Memory B cell (primary cell): ENCODE results near the gene WDR87.
A peak's percentile ranks its signal among the peaks of the same experiment; 100 is the strongest.
"Not testable (repeated sequence)": the region's sequence is repeated elsewhere in the genome, so short reads cannot be mapped to it uniquely, and the experiment has no call there.

Source experiments
- ATAC-seq: fragments of 150-1000 bp; cut with Tn5 transposase; 2 replicates; pipeline ENCODE4 v1.10.0; 2021; ENCODE audit warnings: low read depth, mild to moderate bottlenecking, moderate library complexity
- DNase-seq, 2 donors: peaks; one replicate each; pipeline ENCODE4 v3.0.0; 2022; ENCODE audit warnings: low spot score in 2 of 2
- H3K27ac Mint-ChIP-seq: one replicate; pipeline ENCODE4 v1.8.0; 2022; ENCODE audit warnings: mild to moderate bottlenecking, moderate library complexity, mixed read lengths
- H3K27me3 Mint-ChIP-seq: one replicate; pipeline ENCODE4 v1.8.0; 2022; ENCODE audit warnings: mixed read lengths
- H3K36me3 Mint-ChIP-seq: one replicate; pipeline ENCODE4 v1.8.0; 2022; ENCODE audit warnings: mild to moderate bottlenecking, mixed read lengths
- H3K4me1 Mint-ChIP-seq: one replicate; pipeline ENCODE4 v1.8.0; 2022; ENCODE audit warnings: mixed read lengths
- H3K4me3 Mint-ChIP-seq: one replicate; pipeline ENCODE4 v1.8.0; 2022; ENCODE audit warnings: mild to moderate bottlenecking, moderate library complexity, mixed read lengths
- H3K9me3 Mint-ChIP-seq: one replicate; pipeline ENCODE4 v1.8.0; 2022; ENCODE audit warnings: mixed read lengths

WDR87 gene

GRCh38 chr19:37924573-37924972 lies 18.2 kb upstream of the WDR87 start:
- H3K4me3 Mint-ChIP-seq = not testable (repeated sequence)

GRCh38 chr19:37920591-37921450 lies 14.4 kb upstream of the WDR87 start:
- DNase-seq (no peak), ATAC-seq (peak; percentile 46)
- H3K4me1 Mint-ChIP-seq = peaks cover 45% of the 10 kb centered on the region
- peaks cover 19% of the 10 kb centered on the region for H3K36me3 Mint-ChIP-seq
- H3K27me3 Mint-ChIP-seq = no peaks in the 10 kb centered on the region
- peak overlapping the region; percentile 88 for H3K27ac Mint-ChIP-seq
- H3K4me3 Mint-ChIP-seq = peak overlapping the region; percentile 64
- H3K9me3 Mint-ChIP-seq = no peaks in the 10 kb centered on the region

More at GRCh38 chr19:37924573-37924972, 18.2 kb upstream of the WDR87 start:
- not testable (repeated sequence) for ATAC-seq, H3K9me3 Mint-ChIP-seq, H3K27me3 Mint-ChIP-seq, DNase-seq
- H3K36me3 Mint-ChIP-seq = peaks cover 11% of the 10 kb centered on the region
- H3K27ac Mint-ChIP-seq = peak overlapping the region; percentile 97
- peaks cover 57% of the 10 kb centered on the region for H3K4me1 Mint-ChIP-seq

- peaks cover 54% of the 10 kb centered on the region for H3K4me1 Mint-ChIP-seq
- peaks cover 20% of the 10 kb centered on the region for H3K36me3 Mint-ChIP-seq
- peak overlapping the region; percentile 73 for H3K27ac Mint-ChIP-seq
- no peaks in the 10 kb centered on the region for H3K27me3 Mint-ChIP-seq
- peak overlapping the region; percentile 72 for H3K4me3 Mint-ChIP-seq
- DNase-seq (peak in 1 of 2 donors; percentile 45), ATAC-seq (peak; percentile 92)
- no peaks in the 10 kb centered on the region for H3K9me3 Mint-ChIP-seq
Observed at GRCh38 chr19:37914908-37915307, 8.5 kb upstream of the WDR87 start.

GRCh38 chr19:37909661-37910199 lies 3.3 kb upstream of the WDR87 start:
- no peaks in the 10 kb centered on the region for H3K27me3 Mint-ChIP-seq

DNA sequence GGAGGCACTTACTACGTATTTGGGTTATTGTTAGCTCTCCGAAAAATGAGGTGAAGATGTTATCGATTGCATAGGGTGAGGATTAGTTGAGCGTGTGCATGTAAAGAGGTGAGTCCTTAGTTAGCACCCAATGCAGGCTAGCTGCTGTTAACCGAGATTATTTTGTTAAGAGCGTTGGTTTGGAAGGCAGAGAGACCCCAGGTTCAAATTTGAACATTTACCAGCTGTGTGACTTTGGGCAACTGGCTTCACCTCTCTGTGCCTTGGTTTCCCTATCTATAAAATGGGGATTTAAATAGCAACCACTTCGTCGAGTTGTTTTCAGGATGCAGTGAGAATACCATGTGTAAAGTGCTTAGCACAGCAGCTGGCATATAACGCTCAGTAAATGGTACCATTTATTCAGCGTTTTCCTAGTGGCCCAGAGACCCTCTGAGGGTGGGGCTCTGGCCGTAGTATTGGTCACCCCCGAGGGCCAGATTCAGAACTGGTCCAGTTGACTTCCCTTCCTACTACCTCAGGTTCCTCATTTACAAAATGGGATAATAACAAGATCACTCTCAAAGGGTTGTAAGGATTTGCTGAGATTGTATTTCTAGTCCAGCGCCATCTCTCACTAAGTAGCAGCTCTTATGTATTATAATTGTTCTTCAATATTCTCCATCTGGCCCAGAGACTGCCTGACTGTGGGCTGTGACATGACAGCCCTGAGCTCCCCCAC lies 1.5 kb upstream of the WDR87 start:
- ATAC-seq (no peak), DNase-seq (no peak)
- Mint-ChIP-seq H3K9me3 (no peaks in the 10 kb centered on the region), H3K27ac (peak overlapping the region; percentile 66), H3K4me3 (peak overlapping the region; percentile 85), H3K36me3 (peaks cover 6% of the 10 kb centered on the region), H3K4me1 (peaks cover 48% of the 10 kb centered on the region), H3K27me3 (no peaks in the 10 kb centered on the region)

More at GRCh38 chr19:37909661-37910199, 3.3 kb upstream of the WDR87 start:
- ATAC-seq = no peak
- Mint-ChIP-seq H3K36me3 (peaks cover 8% of the 10 kb centered on the region), H3K27ac (no peak overlapping the region), H3K4me3 (peak overlapping the region; percentile 85), H3K4me1 (peaks cover 58% of the 10 kb centered on the region), H3K9me3 (no peaks in the 10 kb centered on the region)
- DNase-seq = no peak

DNA sequence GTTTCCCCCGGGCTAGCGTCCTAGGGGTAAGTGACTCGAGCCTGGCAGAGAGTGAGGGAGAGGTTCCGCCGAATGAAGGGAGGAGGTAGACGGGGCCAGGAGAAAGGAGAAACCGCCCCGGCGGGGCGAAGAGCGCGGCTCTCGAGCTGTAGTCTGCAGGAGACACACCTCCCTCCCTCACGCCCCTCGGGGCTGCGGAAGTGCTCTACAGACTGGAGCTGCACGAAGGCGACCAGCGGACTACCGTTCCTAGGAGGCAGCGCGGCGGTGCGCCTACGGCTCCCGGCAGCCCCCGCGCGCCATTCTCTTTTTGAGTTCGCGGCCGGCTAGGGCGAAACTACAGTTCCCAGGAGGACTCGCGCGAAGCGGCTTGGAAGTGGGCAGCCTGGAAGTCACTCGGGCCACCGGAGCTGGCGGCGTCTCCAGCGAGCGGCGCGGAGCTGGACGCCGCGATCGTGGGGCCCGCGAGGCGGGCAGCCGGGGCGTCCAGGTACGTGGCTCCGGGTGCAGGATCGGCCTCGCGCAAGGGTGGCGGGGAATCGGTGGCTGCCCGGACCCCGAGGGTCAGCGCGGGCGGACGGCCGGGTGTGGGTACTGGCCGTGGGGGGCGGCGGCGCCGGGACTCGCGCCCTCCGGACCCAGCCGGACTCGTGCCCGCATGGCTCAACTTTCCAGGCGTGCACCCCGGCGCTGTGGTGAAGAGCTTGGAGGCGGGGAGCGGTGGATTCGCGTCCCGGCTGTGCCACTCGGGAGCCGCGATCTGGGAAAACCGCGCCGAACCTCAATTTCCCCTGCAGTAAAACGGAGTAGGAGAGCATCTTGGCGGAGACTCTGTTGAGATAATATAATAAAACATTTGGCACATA lies 708 bp upstream of the WDR87 start, which contains the start of gene SIPA1L3:
Gene SIPA1L3, plus strand, starts transcription at position 340 of the 866 bp plus-strand sequence. CDS start 174,358 bp downstream, outside the sequence.
- H3K27me3 Mint-ChIP-seq = no peaks in the 10 kb centered on the region
- ATAC-seq = peak; percentile 94
- peak within 1 kb of the TSS; percentile 85 for H3K4me3 Mint-ChIP-seq
- H3K36me3 Mint-ChIP-seq = peaks cover 3% of the 10 kb centered on the region
- peak within 1 kb of the TSS; percentile 66 for H3K27ac Mint-ChIP-seq
- no peaks in the 10 kb centered on the region for H3K9me3 Mint-ChIP-seq
- DNase-seq = peak; percentile 86 to 92
- peaks cover 44% of the 10 kb centered on the region for H3K4me1 Mint-ChIP-seq

DNA sequence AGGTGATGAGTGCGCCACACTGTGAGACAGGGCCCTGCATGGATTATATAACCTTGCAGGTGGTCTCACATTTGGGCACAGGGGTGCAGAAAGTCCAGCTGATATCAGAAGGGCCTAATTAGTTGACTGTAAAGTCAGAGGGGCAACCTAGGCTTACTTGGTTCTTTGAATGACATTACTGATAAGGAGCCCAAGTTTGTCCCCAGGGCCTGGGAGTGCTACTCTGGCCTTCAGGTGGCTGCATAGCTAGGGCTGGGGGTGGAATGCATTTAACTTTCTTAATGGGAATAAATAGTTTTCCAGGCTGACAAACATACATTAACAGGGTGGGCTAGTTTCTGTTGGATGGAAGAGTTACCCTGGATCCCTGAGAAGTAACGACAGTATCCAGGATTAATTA lies 3.3 kb downstream of the WDR87 start:
- Mint-ChIP-seq H3K4me3 (no peak overlapping the region), H3K36me3 (no peaks in the 10 kb centered on the region), H3K27ac (no peak overlapping the region), H3K9me3 (no peaks in the 10 kb centered on the region), H3K27me3 (no peaks in the 10 kb centered on the region), H3K4me1 (peaks cover 18% of the 10 kb centered on the region)
- no peak for ATAC-seq
- DNase-seq = no peak

- DNase-seq (peak; percentile 84 to 85), ATAC-seq (peak; percentile 24)
- Mint-ChIP-seq H3K27me3 (no peaks in the 10 kb centered on the region), H3K36me3 (no peaks in the 10 kb centered on the region), H3K4me3 (no peak overlapping the region), H3K4me1 (peaks cover 16% of the 10 kb centered on the region), H3K27ac (no peak overlapping the region), H3K9me3 (no peaks in the 10 kb centered on the region)
Observed at GRCh38 chr19:37902668-37903067, 3.7 kb downstream of the WDR87 start.

GRCh38 chr19:37899966-37900365 lies 6.4 kb downstream of the WDR87 start:
- no peak overlapping the region for H3K4me3 Mint-ChIP-seq
- peaks cover 8% of the 10 kb centered on the region for H3K4me1 Mint-ChIP-seq
- no peaks in the 10 kb centered on the region for H3K9me3 Mint-ChIP-seq
- ATAC-seq = no peak
- H3K36me3 Mint-ChIP-seq = no peaks in the 10 kb centered on the region
- H3K27ac Mint-ChIP-seq = no peak overlapping the region
- DNase-seq = no peak
- no peaks in the 10 kb centered on the region for H3K27me3 Mint-ChIP-seq

GRCh38 chr19:37899453-37899852 lies 6.9 kb downstream of the WDR87 start:
- Mint-ChIP-seq H3K4me1 (peaks cover 8% of the 10 kb centered on the region), H3K27me3 (no peaks in the 10 kb centered on the region), H3K9me3 (no peaks in the 10 kb centered on the region), H3K4me3 (no peak overlapping the region), H3K36me3 (no peaks in the 10 kb centered on the region), H3K27ac (no peak overlapping the region)
- no peak for ATAC-seq
- no peak for DNase-seq

DNA sequence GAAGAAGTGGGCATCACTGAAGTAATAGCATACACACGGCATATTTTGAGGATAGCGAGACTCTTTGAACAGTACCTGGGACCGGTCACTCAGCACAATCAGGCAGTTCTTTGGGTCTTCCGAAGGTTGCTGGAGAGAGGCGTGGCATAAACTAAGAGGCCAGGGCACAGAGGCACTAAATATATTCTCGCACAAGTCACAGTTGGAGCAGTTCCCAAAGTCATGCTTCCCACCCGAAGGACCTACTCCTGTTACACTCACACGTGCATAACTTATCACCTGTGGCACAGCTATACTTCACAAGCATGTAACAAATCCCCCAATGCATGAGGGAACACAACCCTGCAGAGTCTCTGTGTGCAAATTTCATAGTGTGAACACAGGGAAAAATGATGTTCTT lies 10.2 kb downstream of the WDR87 start:
- Mint-ChIP-seq H3K27me3 (peaks cover 10% of the 10 kb centered on the region), H3K4me1 (peaks cover 4% of the 10 kb centered on the region), H3K4me3 (no peak overlapping the region), H3K27ac (no peak overlapping the region), H3K36me3 (no peaks in the 10 kb centered on the region), H3K9me3 (no peaks in the 10 kb centered on the region)
- no peak for ATAC-seq
- DNase-seq = no peak

DNA sequence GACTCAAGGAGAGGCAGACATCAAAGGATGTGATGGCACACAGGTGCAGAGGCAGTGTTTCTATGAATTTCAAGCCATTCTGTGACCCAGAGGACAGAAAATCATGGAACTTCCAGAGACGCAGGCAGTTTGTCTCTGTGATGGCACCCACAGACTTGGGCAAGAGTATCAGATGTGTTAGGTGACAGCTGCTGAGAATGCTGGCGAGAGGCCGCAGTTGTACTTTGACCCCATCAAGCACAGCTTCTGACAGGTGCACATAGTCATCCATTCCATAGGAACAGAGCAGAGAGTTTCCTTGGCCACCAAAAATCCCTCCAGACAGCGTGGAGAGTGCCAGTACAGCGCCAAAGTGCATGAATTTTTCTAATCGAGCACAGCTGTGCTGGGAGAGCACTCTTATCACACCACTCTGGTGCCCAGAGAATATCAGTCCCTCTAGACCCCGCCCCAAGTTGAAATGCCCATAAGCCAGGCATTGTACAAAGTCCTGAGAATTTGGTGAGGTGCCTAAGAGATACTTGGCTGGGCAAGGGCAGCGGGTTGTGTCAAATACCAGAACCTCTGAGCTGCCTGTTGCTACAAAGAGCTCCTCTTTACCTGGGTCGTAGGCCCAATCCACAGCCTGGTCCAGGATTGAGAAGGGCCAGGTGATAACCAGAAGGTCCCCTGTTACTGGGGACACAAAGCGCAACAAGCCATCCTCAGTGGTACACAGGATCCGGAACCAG lies 12.4 kb downstream of the WDR87 start:
- ATAC-seq = no peak
- Mint-ChIP-seq H3K9me3 (no peaks in the 10 kb centered on the region), H3K36me3 (no peaks in the 10 kb centered on the region), H3K27ac (no peak overlapping the region), H3K4me1 (peaks cover 4% of the 10 kb centered on the region), H3K4me3 (no peak overlapping the region), H3K27me3 (peaks cover 10% of the 10 kb centered on the region)
- no peak for DNase-seq

DNA sequence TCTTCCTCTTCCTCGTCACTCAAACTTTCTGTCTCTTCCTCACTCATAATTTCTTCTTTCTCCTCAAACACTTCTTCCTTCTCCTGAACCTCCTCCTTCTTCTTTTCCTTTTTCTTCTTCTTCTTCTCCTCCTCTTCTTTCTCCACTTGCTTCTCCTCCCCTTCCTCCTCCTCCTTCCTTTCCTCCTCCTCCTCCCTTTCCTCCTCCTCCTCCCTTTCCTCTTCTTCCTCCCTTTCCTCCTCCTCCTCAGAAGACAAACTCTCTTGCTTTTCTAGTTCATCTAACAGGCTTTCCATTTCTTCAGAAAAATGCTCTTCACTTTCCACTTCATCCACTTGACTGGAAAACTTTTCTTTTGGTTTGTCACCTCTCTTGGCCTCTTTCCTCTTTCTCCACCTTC lies 19.8 kb downstream of the WDR87 start:
- Mint-ChIP-seq H3K36me3 (peaks cover 3% of the 10 kb centered on the region), H3K4me1 (no peaks in the 10 kb centered on the region), H3K27me3 (peaks cover under 1% of the 10 kb centered on the region), H3K4me3 (no peak overlapping the region), H3K27ac (no peak overlapping the region), H3K9me3 (peaks cover 1% of the 10 kb centered on the region)
- DNase-seq (no peak), ATAC-seq (no peak)
